CMK (cell line): ENCODE results near the gene GOLGA6L10.
"Not testable (repeated sequence)": the region's sequence is repeated elsewhere in the genome, so short reads cannot be mapped to it uniquely, and the experiment has no call there.

Source experiments
- DNase-seq: peaks from one replicate; pipeline ENCODE4 v3.0.0-alpha.2; 2010; ENCODE audit warnings: low read depth

The GOLGA6L10 gene

GRCh38 chr15:82300326-82300725 is 48.9 kb downstream of the GOLGA6L10 start:
- not testable (repeated sequence) for DNase-seq

- DNase-seq: not testable (repeated sequence)
Measured at GRCh38 chr15:82299511-82299914, 49.8 kb downstream of the GOLGA6L10 start.

GRCh38 chr15:82298520-82298919 is 50.8 kb downstream of the GOLGA6L10 start:
- DNase-seq: no peak

GRCh38 chr15:82298032-82298431 is 51.2 kb downstream of the GOLGA6L10 start:
- DNase-seq: no peak

- no peak for DNase-seq
Measured at GRCh38 chr15:82297546-82297945, 51.7 kb downstream of the GOLGA6L10 start.

GRCh38 chr15:82294061-82294690 is 55.1 kb downstream of the GOLGA6L10 start:
- no peak for DNase-seq

- DNase-seq: no peak
Measured at GRCh38 chr15:82292271-82292670, 57.0 kb downstream of the GOLGA6L10 start.
